Panc1 (cell line): Measurements from ENCODE around the gene LOXL3.

Experiments used
- POLR2AphosphoS5 ChIP-seq: IDR thresholded peaks from 2 replicates; pipeline ENCODE4 v1.6.1; 2012; ENCODE audit warnings: mild to moderate bottlenecking, low read depth, low read length, moderate library complexity
- REST ChIP-seq, 2 experiments: IDR thresholded peaks; 2 replicates each; pipeline ENCODE4 v1.6.1; 2011 to 2012; ENCODE audit warnings: low read depth in 2 of 2, control low read depth in 1 of 2, low read length in 1 of 2, mild to moderate bottlenecking in 1 of 2, moderate library complexity in 1 of 2; ENCODE audit not compliant: insufficient read depth in 1 of 2
- SIN3A ChIP-seq: IDR thresholded peaks from 2 replicates; pipeline ENCODE4 v1.6.1; 2012; ENCODE audit warnings: low read depth, mild to moderate bottlenecking, low read length, moderate library complexity, borderline replicate concordance; ENCODE audit not compliant: insufficient read depth
- TCF7L2 ChIP-seq: IDR thresholded peaks from 2 replicates; pipeline ENCODE4 v1.6.1; 2011; ENCODE audit warnings: mild to moderate bottlenecking, low read depth, low read length, inconsistent platforms
- TF ChIP-seq, protein P1 (sequence below): fragments of 450-650 bp; IDR thresholded peaks from 2 replicates; pipeline ENCODE4 v1.5.1; 2017; ENCODE audit warnings: mild to moderate bottlenecking

DNA sequence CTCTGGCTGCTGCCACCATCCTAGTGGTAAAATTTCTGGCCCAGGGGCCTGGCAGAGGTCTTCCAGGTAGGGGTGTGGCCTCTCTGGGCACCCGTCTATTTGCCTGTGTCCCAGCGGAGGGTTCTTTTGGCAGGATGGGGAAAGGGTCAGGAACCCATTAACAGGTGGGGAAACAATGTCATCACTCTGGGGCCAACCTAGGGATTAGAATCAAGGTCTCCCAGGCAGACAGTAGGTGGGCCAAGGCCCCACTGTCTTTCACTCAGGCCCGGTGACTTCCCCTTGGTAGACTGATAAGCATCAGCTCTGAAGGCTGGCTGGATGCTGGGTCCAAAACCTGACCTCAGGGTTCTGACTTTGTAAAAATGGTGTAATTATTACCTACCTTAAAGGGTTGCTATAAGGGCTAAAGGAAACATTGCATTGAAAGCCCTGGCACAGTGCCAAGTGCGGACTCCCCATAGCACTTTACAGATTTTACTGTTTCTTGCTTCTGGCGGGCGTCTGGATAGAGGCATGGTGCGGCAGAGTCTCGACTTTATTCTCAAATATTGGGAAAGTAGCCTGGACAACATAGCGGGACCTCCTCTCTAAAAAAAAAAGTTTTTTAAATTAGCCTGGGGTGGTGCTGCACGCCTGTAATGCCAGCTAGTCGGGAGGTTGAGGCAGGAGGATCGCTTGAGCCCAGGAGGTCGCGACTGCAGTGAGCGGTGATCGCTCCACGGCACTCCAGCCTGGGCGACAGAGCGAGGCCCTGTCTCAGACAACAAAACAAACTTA, 56.6 kb downstream of the LOXL3 start:
- TF ChIP-seq, protein P1, sequence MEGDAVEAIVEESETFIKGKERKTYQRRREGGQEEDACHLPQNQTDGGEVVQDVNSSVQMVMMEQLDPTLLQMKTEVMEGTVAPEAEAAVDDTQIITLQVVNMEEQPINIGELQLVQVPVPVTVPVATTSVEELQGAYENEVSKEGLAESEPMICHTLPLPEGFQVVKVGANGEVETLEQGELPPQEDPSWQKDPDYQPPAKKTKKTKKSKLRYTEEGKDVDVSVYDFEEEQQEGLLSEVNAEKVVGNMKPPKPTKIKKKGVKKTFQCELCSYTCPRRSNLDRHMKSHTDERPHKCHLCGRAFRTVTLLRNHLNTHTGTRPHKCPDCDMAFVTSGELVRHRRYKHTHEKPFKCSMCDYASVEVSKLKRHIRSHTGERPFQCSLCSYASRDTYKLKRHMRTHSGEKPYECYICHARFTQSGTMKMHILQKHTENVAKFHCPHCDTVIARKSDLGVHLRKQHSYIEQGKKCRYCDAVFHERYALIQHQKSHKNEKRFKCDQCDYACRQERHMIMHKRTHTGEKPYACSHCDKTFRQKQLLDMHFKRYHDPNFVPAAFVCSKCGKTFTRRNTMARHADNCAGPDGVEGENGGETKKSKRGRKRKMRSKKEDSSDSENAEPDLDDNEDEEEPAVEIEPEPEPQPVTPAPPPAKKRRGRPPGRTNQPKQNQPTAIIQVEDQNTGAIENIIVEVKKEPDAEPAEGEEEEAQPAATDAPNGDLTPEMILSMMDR = no peak
- TF ChIP-seq SIN3A (no peak), REST (IDR thresholded peaks at IDR 0.05; ENCODE audit: insufficient read depth in 1 of 2, low read depth in 2 of 2, low read length in 1 of 2) (no peak), POLR2AphosphoS5 (0 out of 2 replicates have a peak, but pooled peaks have one; percentile 34), TCF7L2 (no peak)
